DMS114 treated with DMSO at 0.1 percent for 48 hours (cell line): Measurements from ENCODE around the gene RIT2.
"Not testable (repeated sequence)": the region's sequence is repeated elsewhere in the genome, so short reads cannot be mapped to it uniquely, and the experiment has no call there.

Experiments
- DNase-seq: peaks from one replicate; lab custom pipeline; 2025; ENCODE audit not compliant: unreplicated experiment; lab: John Stamatoyannopoulos, UW

Gene RIT2

DNA sequence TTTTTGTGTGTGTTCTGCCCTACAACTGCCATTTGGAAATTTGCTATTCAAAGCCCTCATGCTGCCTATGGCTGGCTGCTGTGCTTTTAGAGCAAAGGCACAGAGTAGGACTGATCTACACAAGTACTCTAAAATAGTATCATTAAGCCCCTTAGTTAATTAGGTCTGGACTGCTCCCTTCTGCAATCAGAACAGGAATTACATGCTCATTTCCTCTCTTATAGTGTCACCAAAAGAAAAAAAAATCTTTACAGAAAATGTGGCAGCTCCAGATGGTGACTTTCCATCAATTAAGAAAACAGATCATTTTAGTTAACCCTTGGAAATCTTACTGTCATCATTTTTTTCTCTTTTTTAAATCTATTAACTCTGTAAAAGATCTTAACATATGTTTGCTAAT is 337.5 kb downstream of the RIT2 start:
- no peak for DNase-seq

DNA sequence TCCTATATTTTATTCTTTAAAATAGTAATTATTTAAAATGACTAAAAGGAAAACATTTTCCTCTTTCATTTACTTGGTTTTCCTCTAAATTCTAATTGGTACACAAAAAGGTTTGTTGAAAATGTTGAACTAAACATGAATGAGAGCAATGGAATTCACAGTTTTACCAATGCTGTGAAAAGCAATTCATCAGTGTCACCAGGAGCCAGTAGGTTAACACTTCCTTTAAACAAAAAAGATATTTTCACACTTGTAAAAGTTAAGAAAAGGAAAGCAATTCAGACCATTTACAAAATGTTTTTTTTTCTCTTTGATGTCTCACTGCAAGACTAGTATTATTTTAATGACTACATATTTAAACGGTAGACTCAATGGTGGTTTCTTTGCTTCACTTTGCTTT is 341.6 kb downstream of the RIT2 start:
- no peak for DNase-seq

DNA sequence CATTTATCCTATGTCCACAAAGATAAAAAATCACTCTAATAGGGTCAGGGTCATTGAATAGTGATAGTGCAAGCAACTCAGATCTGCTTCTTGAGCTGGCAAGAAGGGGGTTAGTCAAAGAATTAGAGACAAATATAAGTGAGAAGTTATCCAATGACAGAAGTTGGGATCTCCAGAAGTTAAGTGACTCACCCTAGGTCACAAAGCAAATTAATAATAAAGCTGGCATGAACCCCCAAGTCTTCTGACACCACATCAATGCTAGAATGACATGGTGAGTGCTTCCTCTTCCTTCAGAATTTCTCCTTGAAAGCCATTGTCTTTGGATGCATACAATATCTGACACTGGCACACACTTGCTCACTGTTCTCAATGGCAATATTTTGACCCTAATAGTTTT is 343.5 kb downstream of the RIT2 start:
- DNase-seq = no peak

DNA sequence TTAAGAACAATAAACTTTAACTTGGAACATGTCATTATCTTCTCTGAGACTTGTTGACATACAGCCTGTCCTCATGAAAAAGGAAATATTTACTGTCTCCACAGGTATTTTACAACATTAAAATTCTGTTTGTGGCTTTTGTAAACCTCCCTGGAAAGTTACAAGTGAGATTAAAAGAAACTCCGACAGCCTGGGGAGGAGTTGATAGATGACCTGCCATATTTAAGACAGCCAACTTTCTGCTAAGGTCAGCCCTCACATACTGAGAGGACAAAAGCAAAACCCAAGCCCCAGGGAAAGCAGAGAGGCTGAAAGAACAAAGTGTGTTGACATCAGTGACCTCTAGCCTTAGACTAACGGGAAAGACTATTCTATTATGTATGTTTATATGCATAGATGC is 350.2 kb downstream of the RIT2 start:
- DNase-seq = no peak

DNA sequence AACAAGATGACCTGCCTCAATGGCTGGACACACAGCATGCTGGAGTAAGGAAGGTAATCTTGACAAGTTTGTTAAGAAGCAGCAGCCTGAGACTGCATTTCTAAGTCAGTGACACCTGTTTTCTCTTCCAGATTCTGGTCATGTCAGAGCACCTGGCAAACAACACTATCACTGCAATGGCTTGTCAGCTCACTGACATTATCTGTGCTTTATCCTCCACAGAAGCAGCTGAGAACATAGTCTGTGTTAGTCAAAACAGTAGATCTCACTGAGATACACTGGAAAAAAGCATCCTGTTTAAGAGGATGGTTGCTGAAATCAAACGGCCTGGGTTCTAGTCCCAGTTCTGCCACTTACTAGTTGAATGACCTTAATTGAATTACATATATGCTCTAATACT is 355.2 kb downstream of the RIT2 start:
- no peak for DNase-seq

DNA sequence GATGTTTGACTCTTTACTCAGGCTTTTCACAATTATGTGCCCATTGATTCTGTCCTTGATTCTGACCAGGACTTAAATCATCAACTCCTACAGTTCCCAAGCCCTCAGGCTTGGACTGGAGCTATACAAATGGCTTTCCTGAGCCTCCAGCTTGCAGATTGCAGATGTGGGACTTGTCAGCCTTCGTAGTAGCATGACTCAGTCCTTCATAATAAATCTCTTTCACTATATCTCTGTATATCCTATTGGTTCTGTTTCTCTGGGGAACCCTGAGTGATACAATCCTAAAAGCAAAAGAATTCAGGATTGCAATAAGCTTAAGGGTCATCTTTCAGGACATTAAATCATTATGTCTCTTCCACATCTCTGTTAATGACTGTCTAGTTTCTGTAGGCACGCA is 356.6 kb downstream of the RIT2 start:
- no peak for DNase-seq

DNA sequence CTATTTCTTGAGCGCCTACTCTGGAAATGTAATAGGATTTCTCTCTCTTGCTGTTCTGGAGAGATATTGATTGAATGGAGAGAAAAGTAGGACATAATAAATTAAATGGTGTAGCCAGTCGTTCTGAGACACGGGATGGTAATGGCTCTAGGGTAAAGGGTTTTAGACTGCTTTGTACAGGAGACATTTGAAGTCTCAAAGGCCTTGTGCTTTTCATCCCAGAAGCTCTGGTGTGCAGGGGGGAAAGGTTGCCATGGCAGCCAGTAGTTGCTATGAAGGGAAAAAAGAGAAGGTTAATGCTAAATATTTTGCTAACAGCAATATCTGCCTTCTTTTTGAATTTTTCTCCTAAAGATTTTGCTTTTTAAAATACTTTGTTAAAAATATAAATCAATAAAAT is 359.3 kb downstream of the RIT2 start:
- DNase-seq = no peak

DNA sequence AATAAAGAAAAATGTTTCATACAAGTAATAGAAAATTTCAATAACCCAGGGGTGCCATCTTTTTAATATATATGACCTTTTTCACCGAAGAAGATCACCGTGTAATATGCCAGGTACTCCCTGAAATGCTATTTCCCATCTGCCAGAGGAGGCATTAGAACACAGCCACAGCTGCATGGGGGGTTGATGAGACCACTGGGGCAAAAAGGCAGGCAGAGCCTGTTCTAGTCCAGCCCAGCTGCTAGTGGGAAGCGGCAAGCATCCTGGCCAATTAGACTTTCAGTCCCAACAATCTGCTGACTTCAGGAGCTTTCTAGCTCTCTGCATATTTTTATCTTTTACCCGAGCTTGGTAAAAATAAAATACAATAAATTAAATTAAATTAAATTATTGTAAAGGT is 362.6 kb downstream of the RIT2 start:
- no peak for DNase-seq

DNA sequence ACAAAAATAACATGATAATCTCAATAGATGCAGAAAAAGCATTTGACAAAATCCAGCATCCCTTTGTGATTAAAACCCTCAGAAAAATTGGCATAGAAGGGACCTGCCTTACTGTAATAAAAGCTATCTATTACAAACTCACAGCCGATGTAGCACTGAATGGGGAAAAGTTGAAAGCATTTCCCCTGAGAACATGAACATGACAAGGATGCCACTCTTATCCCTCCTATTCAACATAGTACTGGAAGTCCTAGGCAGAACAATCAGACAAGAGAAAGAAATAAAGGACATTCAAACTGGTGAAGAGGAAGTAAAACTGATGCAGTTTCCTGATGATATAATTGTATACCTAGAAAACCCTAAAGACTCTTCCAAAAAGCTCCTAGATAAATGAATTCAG is 368.7 kb downstream of the RIT2 start:
- no peak for DNase-seq

DNA sequence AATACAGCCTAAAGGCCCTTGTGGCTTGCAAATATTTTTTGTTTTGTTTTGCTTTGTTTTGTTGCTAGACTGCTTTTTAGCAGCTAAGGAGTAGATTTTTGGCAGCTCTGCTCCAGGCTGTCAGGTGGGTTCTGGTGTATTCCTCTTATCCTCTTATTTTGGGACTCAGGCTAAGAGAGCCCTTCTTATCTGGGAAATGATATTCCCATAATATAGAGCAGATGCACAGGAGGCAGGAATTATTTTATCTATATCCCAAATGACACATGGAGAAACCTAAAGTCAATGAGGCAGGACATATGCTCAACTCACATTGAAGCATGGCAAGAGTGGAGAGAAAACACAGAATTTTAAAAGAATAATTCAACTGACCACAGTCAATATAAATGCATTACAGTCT is 369.6 kb downstream of the RIT2 start:
- no peak for DNase-seq

DNA sequence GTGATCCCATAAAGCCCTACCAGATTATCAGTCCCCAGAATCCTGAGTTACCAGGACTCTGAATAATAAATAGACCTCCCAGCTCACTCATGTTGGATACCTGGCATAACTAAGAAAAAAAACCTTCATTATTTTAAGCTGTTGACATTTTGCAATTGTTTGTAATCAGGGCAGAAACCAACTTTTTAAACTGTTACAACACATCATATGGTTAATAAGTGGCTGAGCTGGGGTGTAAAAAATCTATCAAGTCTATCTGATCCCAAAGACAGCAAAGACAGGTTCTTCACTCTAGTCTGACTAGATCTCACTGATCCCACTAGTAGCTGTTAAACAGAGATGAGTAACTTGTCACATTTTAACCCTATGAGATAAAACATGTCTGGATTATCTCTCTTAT is 370.3 kb downstream of the RIT2 start:
- no peak for DNase-seq

DNA sequence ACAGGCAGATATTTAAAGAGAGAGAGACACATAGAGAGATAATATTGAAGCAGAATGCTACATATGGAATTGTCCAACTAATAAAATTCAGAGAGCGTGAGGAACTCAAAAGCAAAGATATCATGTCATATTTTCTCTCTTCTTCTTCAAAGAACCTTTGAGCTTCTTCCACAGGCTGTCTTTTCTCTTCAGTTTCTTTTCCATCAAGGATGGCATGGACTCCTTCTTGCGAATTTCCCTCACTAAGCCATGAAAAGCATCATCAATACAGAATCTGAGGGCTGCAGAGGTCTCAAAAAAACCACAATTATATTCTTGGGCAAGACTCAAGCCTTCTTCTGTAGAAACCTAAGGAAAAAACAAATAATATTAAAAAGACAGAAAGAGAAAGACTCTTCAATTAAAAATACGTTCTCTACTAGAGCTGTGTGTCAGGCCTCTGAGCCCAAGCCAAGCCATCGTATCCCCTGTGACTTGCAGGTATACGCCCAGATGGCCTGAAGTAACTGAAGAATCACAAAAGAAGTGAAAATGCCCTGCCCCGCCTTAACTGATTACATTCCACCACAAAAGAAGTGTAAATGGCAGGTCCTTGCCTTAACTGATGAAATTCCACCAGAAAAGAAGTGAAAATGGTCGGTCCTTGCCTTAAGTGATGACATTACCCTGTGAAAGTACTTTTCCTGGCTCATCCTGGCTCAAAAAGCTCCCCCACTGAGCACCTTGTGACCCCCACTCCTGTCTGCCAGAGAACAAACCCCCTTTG is 371.9 kb downstream of the RIT2 start:
- no peak for DNase-seq

DNA sequence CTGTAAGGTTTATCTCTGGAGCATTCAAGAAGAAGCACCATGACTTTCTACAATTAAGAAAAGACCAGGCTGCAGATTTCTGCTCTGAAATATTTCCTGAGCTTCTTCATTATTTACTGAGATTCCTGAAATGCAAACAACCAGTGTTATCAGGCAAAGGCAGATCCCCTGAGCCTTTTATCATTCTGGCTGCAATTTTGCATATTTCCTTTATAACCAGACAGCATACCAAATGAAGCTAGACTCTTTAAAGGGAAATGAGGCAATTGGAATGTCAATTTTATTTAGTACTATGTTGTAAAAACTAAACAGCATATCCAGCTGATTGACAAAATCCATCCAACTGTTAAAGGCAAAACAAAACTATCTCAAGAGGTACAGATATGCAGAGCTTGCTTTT is 372.5 kb downstream of the RIT2 start:
- no peak for DNase-seq

DNA sequence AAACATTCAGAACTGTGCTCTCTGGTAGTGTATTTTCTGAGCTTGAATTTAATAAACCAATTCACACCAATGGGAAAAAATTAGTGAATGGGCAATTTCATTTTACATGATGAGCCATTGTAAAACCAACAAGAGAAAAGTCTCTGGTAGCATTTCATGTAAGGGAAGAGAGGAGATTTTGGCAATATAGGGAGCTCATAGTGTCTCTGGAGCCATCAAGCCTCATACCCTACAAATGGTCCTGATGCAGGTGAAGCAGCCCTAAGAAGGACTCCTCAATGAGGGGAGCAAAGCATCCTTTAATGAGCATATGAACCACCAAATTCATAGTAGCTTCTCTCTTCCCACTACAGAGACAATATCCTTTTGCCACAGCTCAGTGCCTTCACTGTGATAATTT is 373.0 kb downstream of the RIT2 start:
- DNase-seq = no peak

DNA sequence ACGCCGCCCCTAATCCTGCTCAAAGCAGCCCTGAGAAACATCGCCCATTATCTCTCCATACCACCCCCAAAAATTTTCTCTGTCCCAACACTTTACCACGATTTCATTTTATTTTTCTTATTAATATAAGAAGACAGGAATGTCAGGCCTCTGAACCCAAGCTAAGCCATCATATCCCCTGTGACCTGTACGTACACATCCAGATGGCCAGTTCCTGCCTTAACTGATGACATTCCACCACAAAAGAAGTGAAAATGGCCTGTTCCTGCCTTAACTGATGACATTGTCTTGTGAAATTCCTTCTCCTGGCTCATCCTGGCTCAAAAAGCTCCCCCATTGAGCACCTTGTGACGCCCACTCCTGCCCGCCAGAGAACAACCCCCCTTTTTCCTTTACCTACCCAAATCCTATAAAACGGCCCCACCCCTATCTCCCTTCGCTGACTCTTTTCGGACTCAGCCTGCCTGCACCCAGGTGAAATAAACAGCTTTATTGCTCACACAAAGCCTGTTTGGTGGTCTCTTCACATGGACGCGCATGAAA is 373.6 kb downstream of the RIT2 start:
- not testable (repeated sequence) for DNase-seq

DNA sequence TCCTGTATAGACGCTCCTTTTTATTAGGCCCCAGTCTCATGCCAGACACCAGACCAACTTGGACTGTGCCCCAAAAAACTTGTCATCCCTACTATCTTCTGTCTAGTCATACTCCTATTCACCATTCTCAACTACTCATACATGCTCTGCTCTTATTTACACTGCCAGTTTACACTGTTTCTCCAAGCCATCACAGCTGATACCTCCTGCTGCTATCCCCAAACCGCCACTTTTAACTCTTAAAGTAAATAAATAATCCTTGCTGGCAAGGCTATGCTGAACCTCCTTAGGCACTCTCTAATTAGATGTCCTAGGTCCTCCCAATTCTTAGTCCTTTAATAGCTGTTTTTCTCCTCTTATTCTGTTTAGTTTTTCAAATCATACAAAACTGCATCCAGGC is 374.2 kb downstream of the RIT2 start:
- DNase-seq = not testable (repeated sequence)

DNA sequence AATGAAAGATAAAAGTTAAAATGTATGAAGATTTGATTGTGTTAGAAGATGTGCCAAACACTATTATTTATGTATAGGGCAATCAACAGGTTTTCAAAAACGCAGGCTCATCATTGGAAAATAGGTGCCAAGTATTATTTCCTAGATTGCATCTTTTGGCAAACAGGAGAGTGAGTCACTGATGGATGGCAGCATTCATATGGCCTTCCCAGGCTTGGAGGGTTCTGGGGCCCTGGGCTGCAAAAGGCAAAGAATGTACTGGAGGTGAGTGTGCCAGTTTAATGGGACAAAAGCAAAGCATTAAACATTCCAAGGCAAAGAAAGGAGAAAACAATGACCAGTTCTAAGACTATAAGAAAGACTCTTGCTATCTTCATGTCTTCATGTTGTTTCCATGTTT is 379.4 kb downstream of the RIT2 start:
- no peak for DNase-seq

DNA sequence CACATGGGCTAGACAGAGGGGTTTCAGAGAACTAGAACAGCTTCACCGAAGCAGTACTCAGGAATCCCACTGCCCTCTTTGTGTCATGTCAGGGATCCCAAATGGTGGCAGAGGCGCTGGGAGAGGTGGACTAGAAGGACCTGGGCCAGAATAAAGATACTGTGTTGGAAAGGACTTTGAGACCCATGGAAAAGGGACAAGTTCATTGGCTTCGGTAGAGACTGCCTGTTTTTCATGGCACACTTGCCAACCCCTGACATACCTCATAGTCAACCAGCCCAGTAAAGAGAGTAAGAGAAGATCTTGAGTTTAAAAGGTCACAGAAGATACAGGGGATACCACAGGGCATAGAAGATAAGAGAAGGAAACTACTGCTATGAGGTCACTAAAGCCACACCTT is 381.0 kb downstream of the RIT2 start:
- DNase-seq = no peak

DNA sequence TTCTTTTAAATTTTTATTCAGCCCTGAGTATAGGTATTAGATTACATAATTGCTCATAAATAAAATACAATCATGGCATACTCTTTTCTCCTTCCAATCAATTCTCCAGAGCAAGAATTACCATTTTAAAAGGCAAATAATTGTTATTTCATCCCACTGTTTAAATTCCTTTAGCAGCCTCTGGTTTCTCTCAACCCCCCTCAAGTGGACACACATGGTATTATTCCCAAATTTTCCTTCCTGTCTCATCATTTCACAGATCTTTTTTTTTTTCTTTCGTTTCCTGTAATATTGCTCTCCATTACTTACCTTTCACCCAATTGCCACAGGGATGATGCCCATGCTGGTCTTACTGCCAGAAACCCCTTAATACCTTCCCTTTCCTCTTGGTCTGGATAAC is 385.2 kb downstream of the RIT2 start:
- no peak for DNase-seq

DNA sequence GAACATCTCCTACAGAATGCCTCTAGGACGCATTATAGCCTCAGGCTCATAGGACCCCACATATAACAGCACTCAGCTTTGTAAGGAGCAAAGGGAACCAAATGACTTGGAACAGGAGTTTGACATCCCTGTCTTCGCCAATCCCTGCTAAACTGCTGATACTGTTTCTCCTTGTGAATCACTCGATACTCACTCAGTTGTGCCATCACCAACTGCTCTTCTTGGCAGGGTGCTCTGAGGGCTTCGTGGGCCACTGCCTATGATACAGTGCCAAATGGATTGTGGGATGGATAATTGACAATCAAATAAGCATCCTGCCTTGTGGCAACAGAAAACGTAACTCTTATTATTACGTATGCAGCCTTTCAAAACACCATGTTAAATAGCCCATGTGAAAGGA is 396.3 kb downstream of the RIT2 start:
- no peak for DNase-seq

DNA sequence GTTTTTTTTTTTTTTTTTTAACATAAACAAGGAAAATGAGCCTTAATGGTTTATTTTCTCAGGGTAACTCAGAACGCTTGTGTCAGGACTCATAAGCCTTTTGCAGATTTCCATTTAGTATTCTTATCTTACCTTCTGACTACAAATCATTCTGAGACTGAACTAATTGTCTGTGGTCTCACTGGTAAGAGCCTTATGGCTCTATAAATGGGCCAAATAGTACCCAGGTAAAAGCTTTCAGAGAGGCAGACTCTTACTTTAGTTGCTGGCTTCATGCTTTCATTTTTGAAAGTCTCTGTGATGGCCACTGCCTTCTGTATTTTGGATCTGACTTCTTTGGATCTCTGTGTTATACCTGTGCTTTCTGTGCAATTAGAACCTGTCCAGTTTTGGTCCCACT is 403.4 kb downstream of the RIT2 start:
- DNase-seq = no peak

DNA sequence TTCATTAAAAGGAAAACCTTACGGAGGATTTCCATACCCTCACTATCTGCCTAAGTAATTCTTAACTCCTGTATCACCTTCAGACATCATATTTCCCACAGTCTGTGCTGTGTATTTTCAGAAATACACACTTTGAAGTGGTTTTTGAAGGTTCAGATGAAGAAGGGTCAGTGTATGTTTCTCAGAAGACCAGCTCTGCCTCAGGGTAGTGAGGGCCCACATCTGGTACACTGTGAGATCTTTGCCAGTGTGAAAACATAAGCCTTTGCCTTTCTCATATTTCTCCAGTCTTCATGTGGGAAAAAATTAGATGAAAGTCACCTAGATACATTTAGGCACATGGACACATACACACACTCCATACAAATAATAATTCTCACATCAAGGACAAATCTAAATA is 408.4 kb downstream of the RIT2 start:
- DNase-seq = no peak

DNA sequence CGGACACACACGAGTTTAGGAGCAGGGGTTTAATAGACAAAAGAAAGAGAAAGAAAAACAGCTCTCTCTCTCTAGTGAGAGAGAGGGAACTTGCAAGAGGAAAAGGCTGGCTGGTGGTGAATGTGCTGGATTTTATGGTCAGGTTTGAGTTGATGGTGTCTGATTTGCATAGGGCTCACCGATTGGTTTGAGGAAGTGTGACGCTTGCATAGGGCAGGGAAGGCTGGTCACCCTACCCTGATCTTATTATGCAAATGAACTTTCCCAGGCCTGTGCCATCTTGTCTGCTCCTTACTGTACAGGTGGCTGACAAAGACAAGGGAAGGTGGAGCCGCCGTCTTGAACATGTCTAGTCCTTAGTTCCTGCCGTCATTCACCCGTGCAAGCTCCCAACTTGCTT is 408.9 kb downstream of the RIT2 start:
- DNase-seq = no peak
